HepG2 (cell line): ENCODE measurements around the gene ZMYND8. TPM values are rescaled to one million over a fixed set of nuclear protein-coding genes. Genes with fewer than 3 reads are reported as not detected.
A peak's percentile ranks its signal among the peaks of the same experiment; 100 is the strongest.

Experiments
- ATAC-seq: fragments of 200-7000 bp; cut with Tn5 transposase; 3 replicates; pipeline ENCODE4 v1.9.1; 2020; ENCODE audit warnings: mild to moderate bottlenecking, moderate library complexity
- BruUV-seq: library from RNA; stranded (reverse); fragments of 400-500 nt; replicated peaks from 2 replicates; lab custom pipeline; 2021; lab: Mats Ljungman, UMichigan
- CTCF ChIA-PET: fragments of 300-600 bp; formaldehyde crosslinking; extraction: SDS; loops from one replicate; lab custom pipeline; 2021; ENCODE audit warnings: low total read pairs, inconsistent platforms, low intra/inter-chr PET ratio; lab: Yijun Ruan, JAX
- POLR2A ChIA-PET: fragments of 350-600 bp; sonication (Branson Sonifier 250); formaldehyde crosslinking; loops from one replicate; lab custom pipeline; 2020; ENCODE audit warnings: antibody characterized with exemption, inconsistent platforms; lab: Yijun Ruan, JAX
- DNase-seq: peaks from one replicate; pipeline ENCODE4 v3.0.0-alpha.2; 2015; ENCODE audit warnings: low spot score
- FAIRE-seq: peaks from 3 replicates; lab custom pipeline; 2011; peaks lifted over from hg19 to GRCh38; lab: Jason Lieb, UNC
- H2AFZ ChIP-seq: one replicate; pipeline ENCODE4 v1.6.1; 2011; ENCODE audit warnings: low read length, inconsistent platforms
- H3K27ac ChIP-seq: fragments of 300-600 bp; 3 replicates; pipeline ENCODE4 v1.8.0; 2011; ENCODE audit warnings: mixed run types, mild to moderate bottlenecking, mixed read lengths, low read length, inconsistent platforms; ENCODE audit not compliant: insufficient read depth; ENCODE audit errors: extremely low read length
- H3K27me3 ChIP-seq, 2 experiments: fragments of 200-600 bp in 1 of 2; 2 replicates in 1 of 2; 3 replicates in 1 of 2; pipeline versions ENCODE4 v1.6.0 to v1.8.0; 2011; ENCODE audit warnings: low read length in 2 of 2, mild to moderate bottlenecking in 2 of 2, moderate library complexity in 2 of 2, inconsistent platforms in 1 of 2; ENCODE audit not compliant: insufficient read depth in 2 of 2, control insufficient read depth in 1 of 2
- H3K36me3 ChIP-seq, 2 experiments: fragments of 200-600 bp in 1 of 2; replicated peaks in 1 of 2; 2 replicates in 1 of 2; 3 replicates in 1 of 2; pipeline versions ENCODE4 v1.5.1 to v1.8.0; 2011; ENCODE audit warnings: low read length in 2 of 2, inconsistent platforms in 1 of 2; ENCODE audit not compliant: insufficient read depth in 2 of 2, control insufficient read depth in 1 of 2
- H3K4me1 ChIP-seq: 2 replicates; pipeline ENCODE4 v1.5.1; 2012; ENCODE audit warnings: low read length, inconsistent platforms; ENCODE audit not compliant: insufficient read depth
- H3K4me2 ChIP-seq: 2 replicates; pipeline ENCODE4 v1.6.0; 2011; ENCODE audit warnings: low read depth, low read length, inconsistent platforms
- H3K4me3 ChIP-seq, 3 experiments: fragments of 200-600 bp in 1 of 3; sonication (generic), shearing (Covaris generic) in 1 of 3; replicated peaks in 1 of 3; 2 replicates each; pipeline ENCODE4 v1.5.1; 2011 to 2016; ENCODE audit warnings: low read length in 3 of 3, inconsistent platforms in 2 of 3, low read depth in 2 of 3, mild to moderate bottlenecking in 2 of 3, control low read depth in 1 of 3, mixed read lengths in 1 of 3; ENCODE audit not compliant: insufficient read depth in 1 of 3
- H3K79me2 ChIP-seq: one replicate; pipeline ENCODE4 v1.6.1; 2011; ENCODE audit warnings: low read length, inconsistent platforms; ENCODE audit not compliant: insufficient read depth
- H3K9ac ChIP-seq: 2 replicates; pipeline ENCODE4 v1.6.0; 2011; ENCODE audit warnings: mild to moderate bottlenecking, low read depth, low read length, inconsistent platforms; ENCODE audit not compliant: insufficient read depth
- H3K9me3 ChIP-seq: 2 replicates; pipeline ENCODE4 v1.5.1; 2012; ENCODE audit warnings: mild to moderate bottlenecking, low read length
- H4K20me1 ChIP-seq: 2 replicates; pipeline ENCODE4 v1.6.0; 2011; ENCODE audit warnings: inconsistent platforms, mild to moderate bottlenecking, low read length, moderate library complexity; ENCODE audit not compliant: insufficient read depth
- ARID2 ChIP-seq: sonication (generic); formaldehyde crosslinking; IDR thresholded peaks from 2 replicates; pipeline ENCODE4 v1.8.1; 2022; ENCODE audit warnings: mild to moderate bottlenecking, missing genetic modification reagents, borderline replicate concordance
- NR2F2 ChIP-seq: IDR thresholded peaks from 2 replicates; pipeline ENCODE4 v1.6.1; 2012; ENCODE audit warnings: low read depth, inconsistent platforms, borderline replicate concordance
- RFXAP ChIP-seq: sonication (generic); formaldehyde crosslinking; IDR thresholded peaks from 2 replicates; pipeline ENCODE4 v1.4.0; 2020; ENCODE audit warnings: missing genetic modification reagents, borderline replicate concordance
- TSC22D2 ChIP-seq: sonication (generic); formaldehyde crosslinking; IDR thresholded peaks from 2 replicates; pipeline ENCODE4 v1.5.1; 2020; ENCODE audit warnings: missing genetic modification reagents, mild to moderate bottlenecking, borderline replicate concordance
- UBTF ChIP-seq: sonication (generic); formaldehyde crosslinking; IDR thresholded peaks from 2 replicates; pipeline ENCODE4 v1.4.0; 2020; ENCODE audit warnings: mild to moderate bottlenecking, missing genetic modification reagents
- YEATS2 ChIP-seq: sonication (generic); formaldehyde crosslinking; IDR thresholded peaks from 2 replicates; pipeline ENCODE4 v1.4.0; 2020; ENCODE audit warnings: missing genetic modification reagents, borderline replicate concordance
- ZBTB3 ChIP-seq: sonication (generic); formaldehyde crosslinking; IDR thresholded peaks from 2 replicates; pipeline ENCODE4 v1.4.0; 2020; ENCODE audit warnings: low read depth, mild to moderate bottlenecking, moderate library complexity, missing genetic modification reagents, borderline replicate concordance
- ZFP41 ChIP-seq: sonication (generic); formaldehyde crosslinking; IDR thresholded peaks from 2 replicates; pipeline ENCODE4 v1.4.0; 2020; ENCODE audit warnings: mild to moderate bottlenecking, missing genetic modification reagents, borderline replicate concordance
- ZHX1 ChIP-seq: sonication (generic); formaldehyde crosslinking; IDR thresholded peaks from 2 replicates; pipeline ENCODE4 v1.8.1; 2022; ENCODE audit warnings: low read depth, mild to moderate bottlenecking, missing genetic modification reagents
- ZNF121 ChIP-seq: sonication (generic); formaldehyde crosslinking; IDR thresholded peaks from 2 replicates; pipeline ENCODE4 v1.5.0; 2020; ENCODE audit warnings: mild to moderate bottlenecking, missing genetic modification reagents
- ZNF282 ChIP-seq: fragments of 450-650 bp; IDR thresholded peaks from 2 replicates; pipeline ENCODE4 v1.6.1; 2018; ENCODE audit not compliant: partially characterized antibody
- ZNF343 ChIP-seq: sonication (generic); formaldehyde crosslinking; IDR thresholded peaks from 2 replicates; pipeline ENCODE4 v1.4.0; 2020; ENCODE audit warnings: mild to moderate bottlenecking, missing genetic modification reagents
- WGBS: methylation state at CpG from one replicate; pipeline ENCODE4 v1.1.6; 2017; ENCODE audit warnings: low lambda C conversion rate; 5-methylcytosine and 5-hydroxymethylcytosine counted together
- in situ Hi-C: cut with HindIII; loops from 2 replicates; pipeline ENCODE4 v1.10.0; 2017; ENCODE audit warnings: low pct_unique_long_range_greater_than_20kb; ENCODE audit not compliant: extremely low pct_ligation_motif_present
- intact Hi-C: fragments of 100-400 bp; cut with micrococcal nuclease; formaldehyde crosslinking; loops from one replicate; pipeline ENCODE4 v1.10.0; 2022; ENCODE audit not compliant: unreplicated experiment
- polyA plus RNA-seq, 8 experiments: library from polyadenylated mRNA; depleted of rRNA in 3 of 8; stranded (reverse) in 7 of 8; unstranded in 1 of 8; fragments of >200 nt; fragmentation: Illumina TruSeq in 4 of 8; extraction: Trizol in 4 of 8; gene quantifications; 2 replicates each; pipeline versions ENCODE4 v1.2.1 to v1.2.3, GENCODE V29; 2011 to 2016; ENCODE audit warnings: low read depth in 4 of 8, missing spikeins in 1 of 8, mixed read lengths in 1 of 8; ENCODE audit not compliant: insufficient read depth in 1 of 8
- total RNA-seq, 5 experiments: library from RNA; depleted of rRNA; stranded (reverse); fragments of >200 nt; fragmentation: Illumina TruSeq; extraction: Trizol; gene quantifications; 2 replicates each; pipeline ENCODE4 v1.2.3, GENCODE V29; 2016; ENCODE audit warnings: low read depth in 1 of 5

The ZMYND8 gene
- total and polyA plus RNA-seq, 2 of the 13 experiments (the other 11 are each of a cell fraction or from before 2014, with no cell fraction given), result 53.9 to 84.7 TPM

GRCh38 chr20:47328129-47328528 lies 28.4 kb downstream of the ZMYND8 start:
- Histone ChIP-seq H3K79me2 (peaks cover 98% of the 10 kb centered on the region), H2AFZ (no peak overlapping the region), H3K36me3 (peaks cover 37 to 77% of the 10 kb centered on the region in 2 experiments), H4K20me1 (peaks cover 93% of the 10 kb centered on the region), H3K27ac (no peak overlapping the region), H3K4me2 (no peak overlapping the region), H3K4me3 (no peak overlapping the region), H3K4me1 (peaks cover 89% of the 10 kb centered on the region), H3K9ac (no peak overlapping the region), H3K9me3 (no peaks in the 10 kb centered on the region), H3K27me3 (no peaks in the 10 kb centered on the region)
- ChIA-PET POLR2A (interaction anchor here (1.6 to 23.7 kb wide), 3 partner anchors 10 to 30 kb away, joined by 5 to 624 read pairs (median 7); partner anchors contain the start of gene ZMYND8), CTCF (no interaction called here)
- in situ Hi-C loops, result no loop called here
- FAIRE-seq, result no peak
- no TSS peak for BruUV-seq
- no peak for DNase-seq
- intact Hi-C loops, result no loop called here
- WGBS, result 95% methylated on average over 1 of the region's 1 CpG
- TF ChIP-seq ZBTB3 (no peak), RFXAP (CRISPR knock-in tag) (0 out of 2 replicates have a peak, but pooled peaks have one; percentile 19), ZFP41 (CRISPR knock-in tag) (no peak), UBTF (CRISPR knock-in tag) (peak; percentile 14; the same call in 1 of the 2 replicates)
- ATAC-seq, result no peak

GRCh38 chr20:47327711-47328110 lies 28.8 kb downstream of the ZMYND8 start:
- Histone ChIP-seq H3K4me3 (no peak overlapping the region), H3K79me2 (peaks cover 98% of the 10 kb centered on the region), H3K27ac (no peak overlapping the region), H4K20me1 (peaks cover 93% of the 10 kb centered on the region), H3K9me3 (no peaks in the 10 kb centered on the region), H3K36me3 (peaks cover 35 to 76% of the 10 kb centered on the region in 2 experiments), H3K9ac (no peak overlapping the region), H3K27me3 (no peaks in the 10 kb centered on the region), H3K4me1 (peaks cover 89% of the 10 kb centered on the region), H3K4me2 (no peak overlapping the region), H2AFZ (no peak overlapping the region)
- WGBS, result 93% methylated on average over 7 of the region's 7 CpGs
- no TSS peak for BruUV-seq
- ATAC-seq, result no peak
- ChIA-PET CTCF (no interaction called here), POLR2A (interaction anchor here (1.6 to 23.7 kb wide), 3 partner anchors 10 to 30 kb away, joined by 5 to 624 read pairs (median 7); partner anchors contain the start of gene ZMYND8)
- no peak for FAIRE-seq
- intact Hi-C loops, result no loop called here
- in situ Hi-C loops, result no loop called here
- no peak for DNase-seq
- 0 out of 2 replicates have a peak, but pooled peaks have one; percentile 68 for TF ChIP-seq ZNF121 (CRISPR knock-in tag)
- TF ChIP-seq NR2F2, result no peak
- no peak for TF ChIP-seq ZNF282
- no peak for TF ChIP-seq YEATS2 (CRISPR knock-in tag)
- TF ChIP-seq ZHX1 (CRISPR knock-in tag), result no peak
- no peak for TF ChIP-seq ARID2 (CRISPR knock-in tag)
- no peak for TF ChIP-seq ZNF343 (CRISPR knock-in tag)
- no peak for TF ChIP-seq TSC22D2 (CRISPR knock-in tag)
